Measurements from ENCODE around the gene CNTD1. TPM values are rescaled to one million over a fixed set of nuclear protein-coding genes. Genes with fewer than 3 reads are reported as not detected.
"Not testable (repeated sequence)": the region's sequence is repeated elsewhere in the genome, so short reads cannot be mapped to it uniquely, and the experiment has no call there.

CNTD1 gene
- total RNA-seq, 1 experiment from 2014 or later = 0.66 TPM

GRCh38 chr17:42844761-42845555 lies 46.3 kb downstream of the CNTD1 start:
- no peak for DNase-seq (ENCODE audit: low spot score)

GRCh38 chr17:42845556-42845917 lies 46.9 kb downstream of the CNTD1 start:
- no peak for DNase-seq (ENCODE audit: low spot score)

DNA sequence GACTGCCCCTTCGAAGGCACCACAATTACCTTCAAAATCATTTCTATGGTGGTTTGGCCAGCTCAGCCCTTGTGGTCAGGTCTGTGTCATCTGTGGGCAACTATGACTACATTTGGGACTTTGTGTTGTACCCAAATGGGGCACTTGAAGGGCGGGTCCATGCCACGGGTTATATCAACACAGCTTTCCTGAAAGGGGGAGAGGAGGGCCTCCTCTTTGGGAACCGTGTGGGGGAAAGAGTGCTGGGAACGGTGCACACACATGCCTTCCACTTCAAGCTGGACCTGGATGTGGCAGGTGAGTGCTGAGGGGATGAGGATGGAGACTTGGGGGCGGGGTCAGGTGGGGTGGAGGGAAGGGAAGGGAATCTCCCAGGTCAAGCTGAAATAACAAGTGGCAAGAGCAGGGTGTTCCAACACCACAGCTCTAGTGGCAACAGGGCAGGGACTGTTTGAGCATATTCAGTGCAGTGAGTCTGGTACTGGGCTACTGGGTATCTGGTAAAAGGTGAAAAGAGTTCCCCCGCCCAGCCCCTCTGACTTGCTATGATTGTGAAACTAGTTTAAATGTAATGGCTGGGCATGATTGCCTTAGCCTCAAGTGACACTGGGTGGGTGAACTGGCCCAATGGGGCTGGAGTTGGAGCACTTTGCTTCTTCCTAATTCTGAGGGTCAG lies 47.4 kb downstream of the CNTD1 start:
- DNase-seq (ENCODE audit: low spot score) = no peak

- no peak for DNase-seq (ENCODE audit: low spot score)
These were observed 48.1 kb downstream of the CNTD1 start for GRCh38 chr17:42846594-42847280.

DNA sequence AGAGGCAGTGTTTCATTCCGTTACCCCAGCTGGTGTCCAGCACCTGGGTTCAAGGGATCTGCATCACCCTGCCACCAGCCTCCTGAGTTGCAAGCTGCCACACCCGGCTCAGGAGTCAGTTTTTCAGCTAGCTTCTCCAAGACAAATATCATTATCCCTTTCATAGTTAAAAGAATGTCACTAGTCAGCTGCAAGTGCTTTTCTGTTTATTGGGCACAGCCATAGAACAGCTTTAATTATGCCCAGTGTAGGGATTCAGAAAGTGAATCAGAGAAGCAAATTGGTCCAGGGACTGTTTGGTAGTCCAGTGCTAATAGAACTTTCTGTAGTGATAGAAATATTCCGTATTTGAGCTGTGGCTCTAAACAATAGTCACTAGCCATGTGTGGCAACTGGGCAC lies 49.4 kb downstream of the CNTD1 start:
- DNase-seq (ENCODE audit: low spot score) = no peak

DNA sequence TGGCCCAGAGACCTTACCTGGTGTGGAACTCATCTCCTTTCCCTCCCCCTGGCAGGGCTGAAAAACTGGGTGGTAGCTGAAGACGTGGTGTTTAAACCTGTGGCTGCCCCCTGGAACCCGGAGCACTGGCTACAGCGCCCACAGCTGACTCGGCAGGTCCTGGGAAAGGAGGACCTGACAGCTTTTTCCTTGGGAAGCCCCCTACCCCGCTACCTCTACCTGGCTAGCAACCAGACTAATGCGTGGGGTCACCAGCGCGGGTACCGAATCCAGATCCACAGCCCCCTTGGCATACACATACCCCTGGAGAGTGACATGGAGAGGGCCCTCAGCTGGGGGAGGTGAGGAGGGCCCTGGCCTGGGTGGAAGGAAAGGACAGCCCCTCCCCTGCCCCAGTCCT lies 50.4 kb downstream of the CNTD1 start:
- DNase-seq (ENCODE audit: low spot score) = no peak

- peak; percentile 39 for DNase-seq (ENCODE audit: low spot score)
These were observed 51.0 kb downstream of the CNTD1 start for GRCh38 chr17:42849451-42850181.

DNA sequence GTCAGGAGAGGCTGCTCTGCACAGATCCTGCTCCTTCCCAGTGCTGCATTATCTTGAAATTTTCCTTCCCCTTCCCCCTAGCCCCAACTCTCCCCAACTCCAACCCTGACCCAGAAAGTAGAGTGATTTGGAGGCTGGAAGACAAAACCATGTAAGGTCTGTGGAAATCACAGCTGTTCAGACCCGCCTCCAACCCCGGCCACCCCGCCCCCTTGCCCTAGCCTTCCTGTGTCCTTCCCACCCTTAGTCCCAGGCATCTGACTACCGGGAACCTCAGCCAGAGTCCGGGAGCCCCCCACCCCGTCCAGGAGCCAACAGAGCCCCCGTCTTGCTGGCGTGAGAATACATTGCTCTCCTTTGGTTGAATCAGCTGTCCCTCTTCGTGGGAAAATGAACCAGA lies 52.3 kb downstream of the CNTD1 start, which contains the start of gene AOC3:
Gene AOC3 (plus strand): TSS at position 246 of the 400 bp plus-strand sequence. CDS start 145 bp downstream, at position 391.
- no peak for DNase-seq (ENCODE audit: low spot score)

DNA sequence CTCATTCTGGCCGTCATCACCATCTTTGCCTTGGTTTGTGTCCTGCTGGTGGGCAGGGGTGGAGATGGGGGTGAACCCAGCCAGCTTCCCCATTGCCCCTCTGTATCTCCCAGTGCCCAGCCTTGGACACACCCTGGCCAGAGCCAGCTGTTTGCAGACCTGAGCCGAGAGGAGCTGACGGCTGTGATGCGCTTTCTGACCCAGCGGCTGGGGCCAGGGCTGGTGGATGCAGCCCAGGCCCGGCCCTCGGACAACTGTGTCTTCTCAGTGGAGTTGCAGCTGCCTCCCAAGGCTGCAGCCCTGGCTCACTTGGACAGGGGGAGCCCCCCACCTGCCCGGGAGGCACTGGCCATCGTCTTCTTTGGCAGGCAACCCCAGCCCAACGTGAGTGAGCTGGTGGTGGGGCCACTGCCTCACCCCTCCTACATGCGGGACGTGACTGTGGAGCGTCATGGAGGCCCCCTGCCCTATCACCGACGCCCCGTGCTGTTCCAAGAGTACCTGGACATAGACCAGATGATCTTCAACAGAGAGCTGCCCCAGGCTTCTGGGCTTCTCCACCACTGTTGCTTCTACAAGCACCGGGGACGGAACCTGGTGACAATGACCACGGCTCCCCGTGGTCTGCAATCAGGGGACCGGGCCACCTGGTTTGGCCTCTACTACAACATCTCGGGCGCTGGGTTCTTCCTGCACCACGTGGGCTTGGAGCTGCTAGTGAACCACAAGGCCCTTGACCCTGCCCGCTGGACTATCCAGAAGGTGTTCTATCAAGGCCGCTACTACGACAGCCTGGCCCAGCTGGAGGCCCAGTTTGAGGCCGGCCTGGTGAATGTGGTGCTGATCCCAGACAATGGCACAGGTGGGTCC lies 52.9 kb downstream of the CNTD1 start:
- DNase-seq (ENCODE audit: low spot score) = not testable (repeated sequence)

DNA sequence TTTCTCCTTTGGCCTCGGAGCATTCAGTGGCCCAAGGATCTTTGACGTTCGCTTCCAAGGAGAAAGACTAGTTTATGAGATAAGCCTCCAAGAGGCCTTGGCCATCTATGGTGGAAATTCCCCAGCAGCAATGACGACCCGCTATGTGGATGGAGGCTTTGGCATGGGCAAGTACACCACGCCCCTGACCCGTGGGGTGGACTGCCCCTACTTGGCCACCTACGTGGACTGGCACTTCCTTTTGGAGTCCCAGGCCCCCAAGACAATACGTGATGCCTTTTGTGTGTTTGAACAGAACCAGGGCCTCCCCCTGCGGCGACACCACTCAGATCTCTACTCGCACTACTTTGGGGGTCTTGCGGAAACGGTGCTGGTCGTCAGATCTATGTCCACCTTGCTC lies 53.7 kb downstream of the CNTD1 start:
- no peak for DNase-seq (ENCODE audit: low spot score)

GRCh38 chr17:42853004-42853403 lies 54.3 kb downstream of the CNTD1 start:
- DNase-seq (ENCODE audit: low spot score) = no peak

- DNase-seq (ENCODE audit: low spot score) = no peak
These were observed 54.9 kb downstream of the CNTD1 start for GRCh38 chr17:42853597-42853967.

GRCh38 chr17:42853968-42854790 lies 55.5 kb downstream of the CNTD1 start:
- DNase-seq (ENCODE audit: low spot score) = no peak

GRCh38 chr17:42855048-42855596 lies 56.5 kb downstream of the CNTD1 start:
- DNase-seq (ENCODE audit: low spot score) = no peak

DNA sequence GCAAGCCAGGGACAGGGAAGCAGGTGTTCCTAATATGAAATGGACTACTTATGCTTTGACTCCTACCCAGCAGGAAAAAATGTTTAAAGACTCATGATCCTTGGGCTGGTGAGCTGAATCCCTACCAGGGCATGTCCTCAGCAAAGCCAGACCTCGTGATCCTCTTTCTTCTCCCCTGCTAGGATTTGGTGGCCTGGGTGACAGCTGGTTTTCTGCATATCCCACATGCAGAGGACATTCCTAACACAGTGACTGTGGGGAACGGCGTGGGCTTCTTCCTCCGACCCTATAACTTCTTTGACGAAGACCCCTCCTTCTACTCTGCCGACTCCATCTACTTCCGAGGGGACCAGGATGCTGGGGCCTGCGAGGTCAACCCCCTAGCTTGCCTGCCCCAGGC lies 57.4 kb downstream of the CNTD1 start:
- DNase-seq (ENCODE audit: low spot score) = not testable (repeated sequence)

- not testable (repeated sequence) for DNase-seq (ENCODE audit: low spot score)
These were observed 57.9 kb downstream of the CNTD1 start for GRCh38 chr17:42856516-42856915.

- DNase-seq (ENCODE audit: low spot score) = no peak
These were observed 58.7 kb downstream of the CNTD1 start for GRCh38 chr17:42857389-42857788.

Measured in HT-29 (cell line).